ENCODE results near the gene UNK. TPM values are rescaled to one million over a fixed set of nuclear protein-coding genes. Genes with fewer than 3 reads are reported as not detected.

UNK gene, protein sequence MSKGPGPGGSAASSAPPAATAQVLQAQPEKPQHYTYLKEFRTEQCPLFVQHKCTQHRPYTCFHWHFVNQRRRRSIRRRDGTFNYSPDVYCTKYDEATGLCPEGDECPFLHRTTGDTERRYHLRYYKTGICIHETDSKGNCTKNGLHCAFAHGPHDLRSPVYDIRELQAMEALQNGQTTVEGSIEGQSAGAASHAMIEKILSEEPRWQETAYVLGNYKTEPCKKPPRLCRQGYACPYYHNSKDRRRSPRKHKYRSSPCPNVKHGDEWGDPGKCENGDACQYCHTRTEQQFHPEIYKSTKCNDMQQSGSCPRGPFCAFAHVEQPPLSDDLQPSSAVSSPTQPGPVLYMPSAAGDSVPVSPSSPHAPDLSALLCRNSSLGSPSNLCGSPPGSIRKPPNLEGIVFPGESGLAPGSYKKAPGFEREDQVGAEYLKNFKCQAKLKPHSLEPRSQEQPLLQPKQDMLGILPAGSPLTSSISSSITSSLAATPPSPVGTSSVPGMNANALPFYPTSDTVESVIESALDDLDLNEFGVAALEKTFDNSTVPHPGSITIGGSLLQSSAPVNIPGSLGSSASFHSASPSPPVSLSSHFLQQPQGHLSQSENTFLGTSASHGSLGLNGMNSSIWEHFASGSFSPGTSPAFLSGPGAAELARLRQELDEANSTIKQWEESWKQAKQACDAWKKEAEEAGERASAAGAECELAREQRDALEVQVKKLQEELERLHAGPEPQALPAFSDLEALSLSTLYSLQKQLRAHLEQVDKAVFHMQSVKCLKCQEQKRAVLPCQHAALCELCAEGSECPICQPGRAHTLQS
- 6.6 and 17.2 TPM in 2 replicates for total RNA-seq

DNA sequence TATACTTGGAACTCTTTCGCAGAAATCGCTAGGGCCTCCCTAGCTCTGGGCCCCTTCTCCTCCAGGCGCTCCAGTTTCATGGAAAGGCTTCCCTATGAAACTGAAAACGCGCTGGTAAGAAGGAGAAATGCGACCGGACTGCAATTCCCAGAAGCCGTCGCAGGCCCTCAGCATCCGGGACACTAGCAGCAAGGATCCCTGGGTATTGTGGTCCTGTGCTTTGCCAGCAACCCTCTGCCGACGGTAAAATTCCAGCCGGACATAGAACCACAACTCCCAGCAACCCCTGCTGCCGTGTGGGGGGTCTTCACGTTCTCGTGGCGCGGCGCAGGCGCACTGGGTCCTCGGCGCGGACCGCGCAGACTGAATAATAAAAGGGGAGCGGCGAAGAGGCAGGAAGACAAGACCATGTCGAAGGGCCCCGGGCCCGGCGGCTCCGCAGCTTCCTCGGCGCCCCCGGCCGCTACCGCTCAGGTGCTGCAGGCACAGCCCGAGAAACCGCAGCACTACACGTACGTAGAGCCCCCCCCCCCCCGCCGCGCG is at the start of gene UNK:
Gene UNK, plus strand, starts transcription at position 334 of the 543 bp plus-strand sequence. Its CDS starts 75 bp downstream, at position 409.
- peak; percentile 98 for DNase-seq (ENCODE audit: low read depth)

DNA sequence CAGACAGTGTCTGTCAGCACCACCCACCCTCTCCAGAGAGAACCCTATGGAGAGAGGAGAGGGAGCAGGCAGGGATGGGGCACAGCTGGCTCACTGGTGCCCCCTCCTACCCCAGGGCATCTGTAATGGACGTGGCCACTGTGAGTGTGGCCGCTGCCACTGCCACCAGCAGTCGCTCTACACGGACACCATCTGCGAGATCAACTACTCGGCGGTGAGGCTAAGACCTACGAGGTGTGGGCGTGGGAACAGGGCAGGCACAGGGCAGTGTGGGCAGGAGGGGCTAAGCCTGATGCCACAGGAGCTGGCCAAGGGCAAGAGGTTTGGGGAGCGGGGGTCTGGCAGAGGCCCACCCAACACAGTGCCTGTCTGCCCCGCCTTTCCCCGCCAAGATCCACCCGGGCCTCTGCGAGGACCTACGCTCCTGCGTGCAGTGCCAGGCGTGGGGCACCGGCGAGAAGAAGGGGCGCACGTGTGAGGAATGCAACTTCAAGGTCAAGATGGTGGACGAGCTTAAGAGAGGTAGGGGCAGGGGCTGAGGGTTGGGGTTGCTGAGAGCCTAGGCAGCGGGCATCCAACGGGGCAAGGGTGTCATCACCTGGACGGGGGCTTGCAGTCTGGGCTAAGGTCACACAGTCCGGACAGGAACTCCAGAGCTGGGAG is 48.3 kb upstream of the UNK start:
- no peak for DNase-seq (ENCODE audit: low read depth)

DNA sequence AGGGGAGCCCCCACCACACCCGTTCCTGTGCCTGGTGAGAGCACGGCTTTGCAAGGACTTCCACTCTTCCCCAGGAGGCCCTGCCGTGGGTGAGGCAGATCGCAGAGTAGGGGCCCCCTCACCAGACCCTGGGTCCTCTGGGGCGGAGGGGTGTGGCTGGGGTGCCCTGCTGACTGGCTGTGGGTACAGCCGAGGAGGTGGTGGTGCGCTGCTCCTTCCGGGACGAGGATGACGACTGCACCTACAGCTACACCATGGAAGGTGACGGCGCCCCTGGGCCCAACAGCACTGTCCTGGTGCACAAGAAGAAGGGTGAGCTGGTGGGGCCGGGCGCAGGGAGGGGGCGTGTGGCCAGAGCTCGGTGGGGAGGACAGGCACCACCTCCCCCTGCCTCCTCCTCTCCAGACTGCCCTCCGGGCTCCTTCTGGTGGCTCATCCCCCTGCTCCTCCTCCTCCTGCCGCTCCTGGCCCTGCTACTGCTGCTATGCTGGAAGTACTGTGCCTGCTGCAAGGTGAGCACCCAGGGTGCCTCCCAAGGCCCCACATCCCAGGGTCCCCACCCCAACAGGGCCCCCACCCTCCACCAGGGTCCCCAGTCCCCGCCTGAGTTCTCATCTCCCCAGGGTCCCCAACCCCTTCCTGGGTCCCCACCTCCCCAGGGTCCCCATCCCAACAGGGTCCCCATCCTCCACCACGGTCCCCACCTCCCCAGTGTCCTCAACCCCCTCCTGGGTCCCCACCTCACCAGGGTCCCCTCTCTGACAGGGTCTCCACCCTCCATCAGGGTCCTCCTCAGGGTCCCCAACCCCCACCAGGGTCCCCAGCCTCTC is 47.3 kb upstream of the UNK start:
- DNase-seq (ENCODE audit: low read depth) = no peak

DNA sequence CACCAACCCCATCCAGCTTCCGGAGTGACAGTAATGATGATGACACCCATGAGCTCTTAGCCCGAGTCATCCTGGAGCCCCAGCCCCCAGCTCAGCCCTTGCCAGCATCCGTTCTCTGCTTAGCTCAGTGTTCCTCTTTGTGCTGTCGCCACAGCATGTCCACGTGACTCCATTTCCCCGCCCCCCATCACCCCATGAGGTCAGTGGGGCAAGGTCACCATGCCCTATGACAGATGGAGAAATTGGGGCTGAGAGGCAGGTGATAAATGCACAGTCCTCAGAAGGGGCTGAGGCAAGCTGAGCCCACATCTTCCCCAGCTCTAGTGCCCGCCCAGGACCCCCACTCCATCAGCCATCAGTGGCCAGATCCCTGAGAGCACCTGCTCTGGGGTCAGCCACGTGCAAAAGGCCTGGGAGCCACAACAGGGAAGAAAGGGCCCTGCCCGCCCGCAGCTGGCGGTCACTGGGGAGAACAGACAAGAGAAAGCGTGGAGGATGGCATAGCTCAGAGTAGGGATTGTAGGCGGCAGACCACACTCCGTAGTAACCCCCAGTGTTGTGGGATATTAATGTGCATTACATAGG is 46.3 kb upstream of the UNK start:
- no peak for DNase-seq (ENCODE audit: low read depth)

DNA sequence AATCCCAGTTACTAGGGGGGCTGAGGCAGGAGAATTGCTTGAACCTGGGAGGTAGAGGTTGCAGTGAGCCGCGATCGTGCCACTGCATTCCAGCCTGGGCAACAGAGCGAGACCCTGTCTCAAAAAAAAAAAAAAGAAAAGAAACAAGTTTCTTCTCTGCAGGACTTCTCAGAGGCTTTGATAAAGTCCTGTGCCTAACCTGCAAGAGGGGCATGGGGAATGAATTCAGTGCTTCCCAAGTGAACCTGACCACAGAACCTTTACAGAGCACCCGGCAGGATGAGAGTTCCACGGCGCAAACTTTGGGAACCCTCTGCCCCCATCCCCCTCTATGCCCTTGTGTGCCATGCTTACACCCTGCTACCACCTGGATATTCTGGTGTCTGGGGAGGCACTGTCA is 45.4 kb upstream of the UNK start:
- DNase-seq (ENCODE audit: low read depth) = no peak

DNA sequence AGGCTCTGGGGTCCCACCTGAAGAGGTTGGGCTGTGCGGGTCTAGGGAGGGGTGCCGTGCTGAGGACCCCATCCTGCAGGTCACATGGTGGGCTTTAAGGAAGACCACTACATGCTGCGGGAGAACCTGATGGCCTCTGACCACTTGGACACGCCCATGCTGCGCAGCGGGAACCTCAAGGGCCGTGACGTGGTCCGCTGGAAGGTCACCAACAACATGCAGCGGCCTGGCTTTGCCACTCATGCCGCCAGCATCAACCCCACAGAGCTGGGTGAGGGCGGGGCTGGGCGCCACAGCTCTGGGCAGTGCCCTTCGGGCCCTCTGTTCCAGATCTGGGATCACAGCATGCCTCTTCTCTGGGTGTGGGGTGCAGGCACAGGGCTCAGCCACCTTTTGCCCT is 44.8 kb upstream of the UNK start:
- no peak for DNase-seq (ENCODE audit: low read depth)

DNA sequence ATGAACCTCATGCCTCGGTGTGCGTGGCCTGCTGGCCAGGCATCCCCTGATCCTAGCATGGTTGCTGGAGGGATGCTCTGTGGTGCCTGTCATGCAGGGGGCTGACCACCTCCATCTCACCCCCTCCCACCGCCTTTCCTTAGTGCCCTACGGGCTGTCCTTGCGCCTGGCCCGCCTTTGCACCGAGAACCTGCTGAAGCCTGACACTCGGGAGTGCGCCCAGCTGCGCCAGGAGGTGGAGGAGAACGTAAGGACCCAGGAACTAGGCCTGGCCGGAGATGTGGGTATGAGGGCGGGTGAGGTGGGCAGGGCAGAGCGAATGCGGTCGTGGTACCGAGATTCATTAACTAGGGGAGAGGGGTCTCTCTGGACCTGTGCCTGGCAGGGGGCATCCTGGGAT is 44.4 kb upstream of the UNK start:
- no peak for DNase-seq (ENCODE audit: low read depth)

DNA sequence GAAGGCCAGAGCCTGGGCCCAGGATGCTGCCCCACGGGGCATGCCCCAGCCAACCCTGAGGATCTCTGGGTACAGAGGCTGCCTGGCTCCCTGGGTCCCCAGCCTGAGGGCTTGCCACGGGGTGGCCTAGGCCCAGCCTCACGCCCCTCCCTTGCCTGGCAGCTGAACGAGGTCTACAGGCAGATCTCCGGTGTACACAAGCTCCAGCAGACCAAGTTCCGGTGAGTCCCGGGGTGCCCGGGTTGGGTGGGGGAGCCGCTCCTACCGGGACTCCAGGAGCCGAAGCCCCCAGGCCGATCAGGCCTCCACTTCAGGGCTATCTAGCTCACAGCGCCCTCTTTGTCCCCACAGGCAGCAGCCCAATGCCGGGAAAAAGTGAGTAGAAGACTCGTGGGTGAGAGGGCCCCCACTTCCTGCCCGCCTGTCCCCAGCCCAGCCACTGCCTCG is 44.0 kb upstream of the UNK start:
- DNase-seq (ENCODE audit: low read depth) = no peak

DNA sequence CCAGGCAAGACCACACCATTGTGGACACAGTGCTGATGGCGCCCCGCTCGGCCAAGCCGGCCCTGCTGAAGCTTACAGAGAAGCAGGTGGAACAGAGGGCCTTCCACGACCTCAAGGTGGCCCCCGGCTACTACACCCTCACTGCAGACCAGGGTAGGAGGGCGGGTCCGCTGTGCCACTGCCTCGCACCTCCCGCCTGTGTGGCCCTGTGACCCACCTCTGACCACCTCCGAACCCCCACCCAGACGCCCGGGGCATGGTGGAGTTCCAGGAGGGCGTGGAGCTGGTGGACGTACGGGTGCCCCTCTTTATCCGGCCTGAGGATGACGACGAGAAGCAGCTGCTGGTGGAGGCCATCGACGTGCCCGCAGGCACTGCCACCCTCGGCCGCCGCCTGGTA is 42.3 kb upstream of the UNK start:
- DNase-seq (ENCODE audit: low read depth) = no peak

DNA sequence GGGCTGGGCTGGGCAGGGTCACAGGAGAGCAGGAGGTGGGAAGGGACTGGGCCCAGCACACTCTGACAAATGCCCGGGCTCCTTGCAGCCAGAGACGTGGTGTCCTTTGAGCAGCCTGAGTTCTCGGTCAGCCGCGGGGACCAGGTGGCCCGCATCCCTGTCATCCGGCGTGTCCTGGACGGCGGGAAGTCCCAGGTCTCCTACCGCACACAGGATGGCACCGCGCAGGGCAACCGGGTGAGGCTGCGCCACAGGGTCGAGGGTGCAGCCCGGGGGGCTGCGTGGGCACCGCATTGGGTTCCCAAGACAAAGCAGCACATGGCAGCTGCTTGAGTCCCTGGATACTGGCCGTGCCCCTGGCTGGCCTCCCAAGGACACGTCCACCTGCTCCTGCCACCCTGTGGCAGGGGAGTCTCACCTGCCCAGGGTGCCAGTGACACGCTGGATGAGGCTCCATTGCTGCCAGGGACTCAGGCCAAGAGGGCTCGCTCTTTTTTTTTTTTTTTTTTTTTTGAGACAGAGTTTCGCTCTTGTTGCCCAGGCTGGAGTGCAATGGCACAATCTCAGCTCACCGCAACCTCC is 40.9 kb upstream of the UNK start:
- no peak for DNase-seq (ENCODE audit: low read depth)

DNA sequence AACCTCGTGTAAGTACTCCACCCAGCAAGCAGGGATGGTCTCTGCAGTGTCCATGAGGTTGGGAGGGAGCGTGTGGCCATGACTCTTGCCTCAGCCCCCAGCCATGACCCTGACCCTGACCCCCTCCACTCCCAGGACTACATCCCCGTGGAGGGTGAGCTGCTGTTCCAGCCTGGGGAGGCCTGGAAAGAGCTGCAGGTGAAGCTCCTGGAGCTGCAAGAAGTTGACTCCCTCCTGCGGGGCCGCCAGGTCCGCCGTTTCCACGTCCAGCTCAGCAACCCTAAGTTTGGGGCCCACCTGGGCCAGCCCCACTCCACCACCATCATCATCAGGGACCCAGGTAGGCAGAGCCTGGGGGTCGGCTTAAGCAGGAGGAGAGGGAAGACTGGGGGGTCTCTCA is 35.9 kb upstream of the UNK start:
- DNase-seq (ENCODE audit: low read depth) = no peak

DNA sequence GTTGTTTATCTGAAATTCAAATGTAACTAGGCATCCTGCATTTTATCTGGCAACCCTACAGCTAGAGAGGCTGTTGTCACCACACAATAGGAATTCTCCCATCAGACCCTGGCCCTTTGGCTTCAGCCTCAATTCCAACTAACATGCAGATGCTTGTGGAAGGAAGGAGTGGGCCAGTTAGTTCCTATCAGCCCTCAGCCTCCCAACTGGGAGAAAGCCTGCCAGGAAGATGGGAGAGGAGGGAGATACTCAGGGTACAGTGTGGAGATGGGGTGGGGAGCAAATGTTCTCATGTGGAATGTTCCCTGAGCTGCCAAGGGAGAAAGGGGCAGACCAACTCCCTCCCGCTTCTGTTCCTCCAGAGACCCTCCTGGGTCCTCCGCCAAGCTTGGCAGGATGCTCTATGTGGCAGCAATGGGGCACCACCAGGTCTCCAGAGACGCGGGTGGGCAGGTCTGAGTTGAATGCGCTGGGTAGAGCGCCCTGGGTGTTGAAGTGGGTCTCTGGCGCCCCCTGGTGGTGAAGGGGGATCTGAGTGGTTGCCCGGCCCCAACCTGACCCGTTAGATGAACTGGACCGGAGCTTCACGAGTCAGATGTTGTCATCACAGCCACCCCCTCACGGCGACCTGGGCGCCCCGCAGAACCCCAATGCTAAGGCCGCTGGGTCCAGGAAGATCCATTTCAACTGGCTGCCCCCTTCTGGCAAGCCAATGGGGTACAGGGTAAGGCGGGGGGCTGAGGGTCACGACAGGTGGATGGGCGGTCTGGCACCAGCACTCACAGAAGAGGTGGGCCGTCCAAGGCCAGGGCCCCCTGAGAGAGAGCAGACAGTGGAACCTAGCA is 34.8 kb upstream of the UNK start:
- peak; percentile 33 for DNase-seq (ENCODE audit: low read depth)

DNA sequence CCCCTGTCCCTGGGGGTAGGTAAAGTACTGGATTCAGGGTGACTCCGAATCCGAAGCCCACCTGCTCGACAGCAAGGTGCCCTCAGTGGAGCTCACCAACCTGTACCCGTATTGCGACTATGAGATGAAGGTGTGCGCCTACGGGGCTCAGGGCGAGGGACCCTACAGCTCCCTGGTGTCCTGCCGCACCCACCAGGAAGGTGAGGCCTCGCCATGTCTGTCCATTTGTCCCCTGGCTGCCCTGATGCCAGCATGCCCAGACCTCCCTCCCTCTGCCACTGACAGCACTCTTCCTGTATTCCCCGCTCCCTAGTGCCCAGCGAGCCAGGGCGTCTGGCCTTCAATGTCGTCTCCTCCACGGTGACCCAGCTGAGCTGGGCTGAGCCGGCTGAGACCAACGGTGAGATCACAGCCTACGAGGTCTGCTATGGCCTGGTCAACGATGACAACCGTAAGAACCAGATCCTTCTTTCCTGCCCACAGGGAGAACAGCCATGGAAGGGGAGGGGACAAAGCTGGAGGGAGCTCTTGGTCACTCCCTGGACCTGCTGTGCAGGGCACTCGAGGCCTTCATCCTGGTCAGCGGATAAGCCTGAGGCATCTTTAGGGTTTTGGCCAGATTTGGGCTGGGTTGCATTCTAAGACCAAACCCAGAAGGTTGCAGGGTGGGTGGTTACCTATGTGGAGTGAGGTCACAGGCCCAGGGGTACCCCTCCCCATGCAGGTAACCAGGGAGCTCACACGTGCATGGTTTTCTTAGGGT is 33.8 kb upstream of the UNK start:
- no peak for DNase-seq (ENCODE audit: low read depth)

DNA sequence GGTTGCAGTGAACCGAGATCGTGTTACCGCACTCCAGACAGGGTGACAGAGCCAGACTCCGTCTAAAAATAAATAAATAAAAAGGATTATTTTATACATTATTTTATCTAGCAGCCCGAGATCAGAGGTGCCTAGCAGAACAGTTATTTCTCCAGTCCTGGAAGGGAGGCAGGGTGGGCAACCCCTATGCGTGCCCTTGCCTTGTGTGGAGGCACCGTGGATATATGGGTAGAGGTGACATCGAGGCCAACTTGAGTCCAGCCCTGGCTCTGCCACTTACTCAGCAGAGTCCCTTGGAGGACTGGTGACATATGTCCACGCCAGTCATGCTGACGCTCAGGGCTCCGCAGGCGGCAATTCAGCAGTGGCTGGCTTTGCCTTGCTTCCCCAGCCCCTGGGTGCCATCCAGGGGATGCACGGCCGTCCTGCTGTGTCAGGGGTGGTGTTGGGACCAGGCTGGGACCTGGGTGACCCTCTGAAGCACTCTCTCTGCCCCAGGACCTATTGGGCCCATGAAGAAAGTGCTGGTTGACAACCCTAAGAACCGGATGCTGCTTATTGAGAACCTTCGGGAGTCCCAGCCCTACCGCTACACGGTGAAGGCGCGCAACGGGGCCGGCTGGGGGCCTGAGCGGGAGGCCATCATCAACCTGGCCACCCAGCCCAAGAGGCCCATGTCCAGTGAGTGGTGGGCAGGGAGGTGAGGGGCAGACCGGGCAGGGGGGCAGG is 32.8 kb upstream of the UNK start:
- no peak for DNase-seq (ENCODE audit: low read depth)

DNA sequence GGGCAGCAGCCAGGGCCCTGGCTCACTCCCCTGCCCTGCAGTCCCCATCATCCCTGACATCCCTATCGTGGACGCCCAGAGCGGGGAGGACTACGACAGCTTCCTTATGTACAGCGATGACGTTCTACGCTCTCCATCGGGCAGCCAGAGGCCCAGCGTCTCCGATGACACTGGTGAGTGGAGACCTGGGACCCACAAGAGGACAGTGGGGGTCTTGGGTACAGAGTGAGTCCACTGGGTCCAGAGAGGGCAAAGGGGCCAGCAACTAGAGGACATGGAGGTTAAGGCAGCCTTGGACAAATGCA is 32.2 kb upstream of the UNK start:
- no peak for DNase-seq (ENCODE audit: low read depth)

DNA sequence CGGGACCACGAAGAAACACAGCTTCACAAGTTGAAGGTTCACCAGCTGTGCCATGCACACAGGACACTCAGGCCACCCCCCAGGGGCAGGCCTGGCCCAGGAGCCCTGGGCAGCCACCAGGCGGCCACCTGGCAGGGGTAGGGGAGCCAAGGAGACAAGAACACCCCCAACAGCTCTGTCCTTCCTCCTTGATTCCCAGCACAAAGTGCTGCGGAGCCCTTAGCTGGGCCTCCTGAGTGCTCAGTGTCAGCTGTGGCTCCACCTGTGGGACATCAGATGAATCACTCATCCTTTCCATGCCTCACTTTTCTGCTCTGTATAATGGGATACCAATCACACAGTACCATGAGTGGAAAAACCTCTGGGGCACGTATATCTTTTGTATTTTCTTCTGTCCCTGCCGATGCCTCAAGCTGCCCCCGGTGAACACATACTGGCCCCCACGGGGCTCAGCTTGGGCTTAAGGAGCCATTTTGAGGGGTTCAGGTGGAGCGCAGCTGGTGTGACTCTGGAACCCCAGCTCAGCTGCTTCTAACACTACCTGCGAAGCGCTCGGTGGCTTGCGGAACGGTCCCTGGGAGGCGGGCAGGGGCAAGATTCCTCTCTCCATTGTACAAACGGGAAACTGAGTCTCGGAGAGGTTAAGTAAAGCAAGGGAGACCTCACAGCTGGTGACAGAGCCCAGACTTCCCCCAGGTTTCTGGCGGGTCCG is 31.6 kb upstream of the UNK start:
- no peak for DNase-seq (ENCODE audit: low read depth)

DNA sequence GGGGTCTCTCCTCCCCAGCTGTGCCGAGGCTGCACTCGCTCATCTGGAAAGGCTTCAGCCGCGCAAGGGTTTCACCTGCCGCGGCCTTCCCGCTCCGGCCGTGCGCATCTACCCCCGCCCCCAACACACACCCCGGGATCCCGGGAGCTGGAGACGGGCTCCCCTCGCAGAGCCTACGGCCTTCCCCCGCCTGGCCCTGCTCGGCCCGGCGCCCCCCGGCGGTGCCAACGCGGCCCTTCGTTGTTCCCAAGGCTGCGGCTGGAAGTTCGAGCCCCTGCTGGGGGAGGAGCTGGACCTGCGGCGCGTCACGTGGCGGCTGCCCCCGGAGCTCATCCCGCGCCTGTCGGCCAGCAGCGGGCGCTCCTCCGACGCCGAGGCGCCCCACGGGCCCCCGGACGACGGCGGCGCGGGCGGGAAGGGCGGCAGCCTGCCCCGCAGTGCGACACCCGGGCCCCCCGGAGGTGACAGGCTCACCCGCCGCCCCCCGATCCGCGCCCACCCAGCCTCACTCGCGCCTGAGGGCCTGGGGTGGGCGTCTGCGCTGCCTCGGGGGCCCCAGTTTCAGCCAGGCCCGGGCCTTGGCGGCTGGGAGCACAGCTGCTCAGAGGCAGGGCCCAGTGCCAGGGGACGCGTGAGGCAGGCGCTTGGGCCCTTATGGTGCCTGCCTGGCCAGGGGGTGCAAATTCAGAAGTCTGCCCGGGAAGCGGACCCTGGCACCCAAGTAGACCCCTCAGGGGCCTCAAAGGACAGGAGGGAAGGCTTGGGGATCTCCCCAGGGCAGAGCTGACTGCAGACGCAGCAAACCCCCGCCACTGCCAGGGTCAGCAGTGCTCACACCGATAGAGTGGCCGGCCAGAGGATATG is 30.9 kb upstream of the UNK start:
- no peak for DNase-seq (ENCODE audit: low read depth)
